Skeletal muscle tissue (tissue), 4 donors: ENCODE measurements around the gene RNU4-1. TPM values are rescaled to one million over a fixed set of nuclear protein-coding genes. Genes with fewer than 3 reads are reported as not detected.
A peak's percentile ranks its signal among the peaks of the same experiment; 100 is the strongest.

ENCODE experiments used
- H3K27ac ChIP-seq: one replicate; pipeline ENCODE4 v1.7.0; 2013; ENCODE audit warnings: mild to moderate bottlenecking, low read depth, low read length, inconsistent platforms
- H3K27me3 ChIP-seq, 3 donors: one replicate each; pipeline ENCODE4 v1.7.0; 2013; ENCODE audit warnings: low read length in 3 of 3; ENCODE audit not compliant: control insufficient read depth in 3 of 3, insufficient read depth in 3 of 3
- H3K36me3 ChIP-seq, 3 donors: one replicate each; pipeline ENCODE4 v1.7.0; 2013; ENCODE audit warnings: low read length in 3 of 3; ENCODE audit not compliant: control insufficient read depth in 3 of 3, insufficient read depth in 3 of 3
- H3K4me1 ChIP-seq, 3 donors: one replicate each; pipeline ENCODE4 v1.7.0; 2013; ENCODE audit warnings: low read length in 3 of 3, mild to moderate bottlenecking in 3 of 3; ENCODE audit not compliant: control insufficient read depth in 3 of 3, insufficient read depth in 3 of 3
- H3K4me3 ChIP-seq, 3 donors: one replicate each; pipeline ENCODE4 v1.7.0; 2013; ENCODE audit warnings: low read length in 3 of 3
- H3K9ac ChIP-seq, 3 donors: one replicate each; pipeline ENCODE4 v1.7.0; 2013; ENCODE audit warnings: low read length in 3 of 3, mild to moderate bottlenecking in 3 of 3, moderate library complexity in 2 of 3, low read depth in 1 of 3
- H3K9me3 ChIP-seq, 3 donors: one replicate each; pipeline ENCODE4 v1.7.0; 2013; ENCODE audit warnings: low read length in 3 of 3; ENCODE audit not compliant: control insufficient read depth in 3 of 3
- total RNA-seq: library from RNA; depleted of rRNA; stranded (reverse); fragments of >200 nt; gene quantifications from one replicate; pipeline ENCODE4 v1.2.3, GENCODE V29; 2014
- donor health status: Osteomylitis.

The RNU4-1 gene
- total RNA-seq, 1 donor from 2014 or later = under 0.01 TPM

- H3K27me3 ChIP-seq = peaks cover 3 to 4% (median 3%) of the 10 kb centered on the region in 3 donors
- peaks cover 0 to 4% (median 2%) of the 10 kb centered on the region in 3 donors for H3K4me1 ChIP-seq
- no peak within 1 kb of the TSS for H3K27ac ChIP-seq
- H3K4me3 ChIP-seq = no peak within 1 kb of the TSS
- H3K9me3 ChIP-seq = no peaks in the 10 kb centered on the region
- no peak within 1 kb of the TSS for H3K9ac ChIP-seq
- no peaks in the 10 kb centered on the region for H3K36me3 ChIP-seq
Measured at GRCh38 chr12:120327593-120327992, 34.6 kb upstream of the RNU4-1 start, which contains the start of gene PLA2G1B. Gene PLA2G1B (minus strand): TSS chr12:120327779. CDS start chr12:120327753, 26 bp downstream.

GRCh38 chr12:120324841-120325417 is 31.9 kb upstream of the RNU4-1 start:
- peak overlapping the region in 1 of 3 donors; percentile 10 for H3K9ac ChIP-seq
- H3K36me3 ChIP-seq = no peaks in the 10 kb centered on the region
- H3K9me3 ChIP-seq = no peaks in the 10 kb centered on the region
- no peaks in the 10 kb centered on the region for H3K27me3 ChIP-seq
- no peak overlapping the region for H3K27ac ChIP-seq
- H3K4me1 ChIP-seq = peaks cover 0 to 4% (median 2%) of the 10 kb centered on the region in 3 donors
- no peak overlapping the region for H3K4me3 ChIP-seq

- Histone ChIP-seq H3K9ac (no peak overlapping the region), H3K4me3 (no peak overlapping the region)
Measured at GRCh38 chr12:120323772-120324171, 30.7 kb upstream of the RNU4-1 start.

DNA sequence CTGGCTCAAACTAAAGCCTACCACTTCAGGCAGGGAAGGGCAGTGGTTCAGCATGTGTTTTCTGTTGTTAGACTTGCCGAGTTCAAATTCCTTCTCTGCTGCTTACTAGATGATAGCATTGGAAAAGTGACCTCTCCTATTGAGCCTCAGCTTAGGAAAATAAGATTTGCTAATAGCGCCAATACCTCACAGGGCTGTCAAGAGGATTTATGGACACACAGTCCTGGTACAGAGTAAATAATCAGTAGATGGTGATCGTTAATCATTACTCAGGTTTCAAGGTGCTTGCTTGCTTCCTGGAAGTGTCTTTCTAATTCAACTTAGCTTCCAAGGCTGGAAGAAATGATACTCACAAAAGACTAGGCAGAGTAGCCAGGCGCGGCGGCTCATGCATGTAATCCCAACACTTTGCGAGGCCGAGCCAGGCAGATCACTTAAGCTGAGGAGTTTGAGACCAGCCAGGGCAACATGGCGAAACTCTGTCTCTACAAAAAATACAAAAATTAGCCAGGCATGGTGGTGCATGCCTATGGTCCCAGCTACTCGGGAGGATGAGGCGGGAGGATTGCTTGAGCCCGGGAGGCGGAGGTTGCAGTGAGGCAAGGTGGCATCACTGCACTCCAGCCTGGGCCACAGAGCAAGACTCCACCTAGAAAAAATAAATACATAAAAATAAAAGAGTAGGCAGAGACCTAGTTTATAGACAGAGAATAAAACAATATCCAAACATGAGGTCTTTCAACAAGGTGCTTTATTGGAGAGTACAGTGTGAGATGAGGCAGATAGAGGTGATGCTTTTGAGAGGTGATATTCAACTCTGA is 28.6 kb upstream of the RNU4-1 start:
- Histone ChIP-seq H3K27me3 (no peaks in the 10 kb centered on the region), H3K4me1 (peaks cover 6 to 11% (median 9%) of the 10 kb centered on the region in 3 donors), H3K9ac (no peak overlapping the region), H3K4me3 (no peak overlapping the region), H3K36me3 (no peaks in the 10 kb centered on the region), H3K9me3 (no peaks in the 10 kb centered on the region), H3K27ac (no peak overlapping the region)

More at GRCh38 chr12:120323772-120324171, 30.7 kb upstream of the RNU4-1 start:
- Histone ChIP-seq H3K27ac (no peak overlapping the region), H3K36me3 (no peaks in the 10 kb centered on the region), H3K27me3 (no peaks in the 10 kb centered on the region), H3K4me1 (peaks cover 0 to 4% (median 2%) of the 10 kb centered on the region in 3 donors), H3K9me3 (no peaks in the 10 kb centered on the region)

GRCh38 chr12:120317224-120318105 is 24.4 kb upstream of the RNU4-1 start:
- Histone ChIP-seq H3K36me3 (no peaks in the 10 kb centered on the region), H3K9ac (peak overlapping the region; percentile 86 to 92 (median 92)), H3K4me3 (peak overlapping the region; percentile 77 to 90 (median 90)), H3K27me3 (no peaks in the 10 kb centered on the region), H3K27ac (peak overlapping the region; percentile 81), H3K9me3 (no peaks in the 10 kb centered on the region), H3K4me1 (peaks cover 7 to 8% (median 7%) of the 10 kb centered on the region in 3 donors)

DNA sequence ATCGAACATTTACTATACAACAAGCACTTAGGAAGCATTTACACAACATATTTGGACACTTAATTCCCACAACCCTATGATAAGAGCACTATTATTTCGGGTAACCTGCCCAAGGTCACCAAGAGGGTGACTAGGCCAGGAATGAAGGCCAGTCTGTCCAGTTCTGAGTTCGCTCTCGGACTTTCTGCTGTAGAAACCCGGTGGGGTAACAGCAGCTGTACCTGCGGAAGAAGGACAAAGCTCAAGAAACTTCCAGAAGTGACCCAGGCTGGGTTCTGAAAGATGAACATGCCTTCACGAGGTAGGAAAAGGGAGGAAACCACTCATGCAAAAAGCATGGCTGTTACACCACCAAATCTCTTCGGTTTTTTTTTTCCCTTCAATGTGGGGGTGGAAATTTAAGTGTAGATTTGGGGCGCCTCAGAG is 23.8 kb upstream of the RNU4-1 start:
- Histone ChIP-seq H3K4me3 (peak overlapping the region; percentile 77 to 90 (median 90)), H3K9me3 (no peaks in the 10 kb centered on the region), H3K27ac (peak overlapping the region; percentile 81), H3K9ac (peak overlapping the region; percentile 86 to 92 (median 92)), H3K4me1 (peaks cover 7 to 8% (median 7%) of the 10 kb centered on the region in 3 donors), H3K36me3 (no peaks in the 10 kb centered on the region), H3K27me3 (no peaks in the 10 kb centered on the region)

DNA sequence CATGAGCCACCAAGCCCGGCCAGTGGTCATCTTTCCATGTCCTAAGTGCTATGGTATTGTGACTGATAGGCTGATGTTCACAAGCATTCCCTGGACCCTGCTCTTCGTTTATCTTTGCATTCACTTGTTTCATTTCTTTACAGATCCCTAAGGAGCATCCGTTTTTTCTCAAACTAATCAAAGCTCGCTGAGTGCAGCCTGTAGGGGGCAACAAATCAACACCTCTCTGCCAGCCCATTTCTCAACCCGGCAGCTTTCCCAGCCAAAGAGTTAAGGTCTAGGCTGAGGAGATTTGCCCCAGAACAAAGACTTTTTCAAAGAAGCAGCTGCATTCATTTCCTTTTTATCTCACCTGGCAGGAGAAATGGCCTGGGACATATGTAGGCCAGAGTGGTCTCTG is 21.2 kb upstream of the RNU4-1 start:
- H3K36me3 ChIP-seq = no peaks in the 10 kb centered on the region
- H3K27ac ChIP-seq = no peak overlapping the region
- H3K27me3 ChIP-seq = no peaks in the 10 kb centered on the region
- H3K4me3 ChIP-seq = no peak overlapping the region
- no peaks in the 10 kb centered on the region for H3K9me3 ChIP-seq
- peaks cover 7 to 8% (median 7%) of the 10 kb centered on the region in 3 donors for H3K4me1 ChIP-seq
- no peak overlapping the region for H3K9ac ChIP-seq

DNA sequence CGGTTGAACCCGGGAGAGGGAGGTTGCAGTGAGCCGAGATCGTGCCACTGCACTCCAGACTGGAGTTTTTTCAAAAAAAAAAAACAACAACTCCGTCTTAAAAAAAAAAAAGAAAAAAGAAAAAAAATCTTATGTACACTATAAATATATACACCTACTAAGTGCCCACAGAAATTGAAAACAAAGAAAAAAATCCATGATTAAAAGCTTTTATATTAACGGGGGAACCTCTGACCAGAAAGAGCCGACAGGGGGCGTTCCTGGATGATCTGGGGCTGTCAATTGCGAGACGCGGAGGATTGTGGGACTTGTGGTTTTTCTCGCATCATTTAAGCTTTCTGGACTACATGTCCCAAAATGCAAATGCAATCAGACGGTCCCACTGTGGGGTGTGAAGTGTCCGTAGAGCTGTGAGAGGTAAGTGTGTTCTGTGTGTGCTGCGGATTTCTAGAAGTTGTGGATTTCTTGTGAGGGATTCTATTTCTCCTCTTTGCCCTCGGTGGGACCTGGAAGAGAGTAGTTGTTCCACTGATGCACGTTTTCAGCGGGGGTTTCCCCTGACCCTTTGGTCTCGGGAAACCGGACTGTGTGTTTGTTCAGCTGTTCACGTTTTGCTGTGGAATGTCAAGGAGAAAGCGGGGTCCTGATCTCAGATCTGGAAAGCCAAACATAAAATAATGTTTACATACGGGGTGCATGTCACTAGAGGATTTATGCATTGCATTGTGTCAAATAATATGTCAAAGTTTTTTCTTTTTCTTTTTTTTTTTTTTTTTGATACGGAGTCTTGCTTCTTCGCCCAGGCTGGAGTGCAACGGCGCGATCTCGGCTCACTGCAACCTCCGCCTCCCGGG is 9.2 kb upstream of the RNU4-1 start, which contains the start of gene SIRT4:
Gene SIRT4, plus strand, starts transcription at position 360 of the 854 bp plus-strand sequence. CDS start 1,241 bp downstream, outside the sequence.
- peak within 1 kb of the TSS; percentile 87 to 97 (median 88) for H3K9ac ChIP-seq
- peak within 1 kb of the TSS; percentile 86 to 99 (median 89) for H3K4me3 ChIP-seq
- H3K9me3 ChIP-seq = no peaks in the 10 kb centered on the region
- H3K27ac ChIP-seq = peak within 1 kb of the TSS; percentile 78
- H3K4me1 ChIP-seq = peaks cover 3 to 6% (median 3%) of the 10 kb centered on the region in 3 donors
- peaks cover 5 to 6% (median 5%) of the 10 kb centered on the region in 3 donors for H3K36me3 ChIP-seq
- no peaks in the 10 kb centered on the region for H3K27me3 ChIP-seq

GRCh38 chr12:120292411-120292660 is 701 bp downstream of the RNU4-1 start:
- H3K9ac ChIP-seq = peak overlapping the region; percentile 84 to 100 (median 87)
- peak overlapping the region; percentile 70 to 88 (median 81) for H3K4me3 ChIP-seq
- H3K36me3 ChIP-seq = no peaks in the 10 kb centered on the region
- peak overlapping the region; percentile 98 for H3K27ac ChIP-seq
- H3K4me1 ChIP-seq = peaks cover 7 to 13% (median 10%) of the 10 kb centered on the region in 3 donors
- H3K9me3 ChIP-seq = no peaks in the 10 kb centered on the region
- H3K27me3 ChIP-seq = no peaks in the 10 kb centered on the region
